ENCODE data around the gene DCTN2.

DNA sequence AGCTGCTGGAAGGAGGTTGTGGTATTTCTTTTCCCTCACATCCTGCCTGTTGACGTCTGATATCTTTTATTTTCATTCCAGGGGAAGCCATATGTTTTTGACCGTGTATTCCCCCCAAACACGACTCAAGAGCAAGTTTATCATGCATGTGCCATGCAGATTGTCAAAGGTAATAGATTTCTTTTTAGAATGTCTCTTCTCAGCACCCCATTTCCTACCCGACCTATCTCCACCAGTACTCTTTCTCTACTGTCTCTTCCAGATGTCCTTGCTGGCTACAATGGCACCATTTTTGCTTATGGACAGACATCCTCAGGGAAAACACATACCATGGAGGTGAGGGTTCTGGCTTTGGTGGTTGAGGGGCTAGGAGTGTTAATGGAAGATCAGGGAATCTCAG, 16.4 kb upstream of the DCTN2 start:
- TF ChIP-seq, protein P1, sequence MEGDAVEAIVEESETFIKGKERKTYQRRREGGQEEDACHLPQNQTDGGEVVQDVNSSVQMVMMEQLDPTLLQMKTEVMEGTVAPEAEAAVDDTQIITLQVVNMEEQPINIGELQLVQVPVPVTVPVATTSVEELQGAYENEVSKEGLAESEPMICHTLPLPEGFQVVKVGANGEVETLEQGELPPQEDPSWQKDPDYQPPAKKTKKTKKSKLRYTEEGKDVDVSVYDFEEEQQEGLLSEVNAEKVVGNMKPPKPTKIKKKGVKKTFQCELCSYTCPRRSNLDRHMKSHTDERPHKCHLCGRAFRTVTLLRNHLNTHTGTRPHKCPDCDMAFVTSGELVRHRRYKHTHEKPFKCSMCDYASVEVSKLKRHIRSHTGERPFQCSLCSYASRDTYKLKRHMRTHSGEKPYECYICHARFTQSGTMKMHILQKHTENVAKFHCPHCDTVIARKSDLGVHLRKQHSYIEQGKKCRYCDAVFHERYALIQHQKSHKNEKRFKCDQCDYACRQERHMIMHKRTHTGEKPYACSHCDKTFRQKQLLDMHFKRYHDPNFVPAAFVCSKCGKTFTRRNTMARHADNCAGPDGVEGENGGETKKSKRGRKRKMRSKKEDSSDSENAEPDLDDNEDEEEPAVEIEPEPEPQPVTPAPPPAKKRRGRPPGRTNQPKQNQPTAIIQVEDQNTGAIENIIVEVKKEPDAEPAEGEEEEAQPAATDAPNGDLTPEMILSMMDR (IDR thresholded peaks at IDR 0.05), result no peak
- TF ChIP-seq POLR2A (IDR thresholded peaks at IDR 0.05), result no peak
